ENCODE results near the gene MYG1. TPM values are rescaled to one million over a fixed set of nuclear protein-coding genes. Genes with fewer than 3 reads are reported as not detected.

The MYG1 gene
- total and polyA plus RNA-seq, 2 experiments from 2014 or later = 25.5 to 35.9 TPM

- 91% methylated on average over 3 of the region's 3 CpGs for WGBS (ENCODE audit: low lambda C conversion rate, missing lambda C conversion rate)
- H3K27ac ChIP-seq = no peak overlapping the region
Measured at GRCh38 chr12:53279283-53279869, 20.1 kb upstream of the MYG1 start.

GRCh38 chr12:53279888-53280498 is 19.5 kb upstream of the MYG1 start:
- 95% methylated on average over 9 of the region's 9 CpGs for WGBS (ENCODE audit: low lambda C conversion rate, missing lambda C conversion rate)
- no peak overlapping the region for H3K4me3 ChIP-seq
- no peak overlapping the region for H3K27ac ChIP-seq

More at GRCh38 chr12:53279283-53279869, 20.1 kb upstream of the MYG1 start:
- Histone ChIP-seq H3K36me3 (replicated peaks; ENCODE audit: insufficient read depth, low read depth) (no peaks in the 10 kb centered on the region), H3K4me2 (peak overlapping the region; percentile 36), H3K9me2 (replicated peaks; ENCODE audit: insufficient read depth) (no peaks in the 10 kb centered on the region), H3K27me3 (no peaks in the 10 kb centered on the region), H4K20me1 (ENCODE audit: insufficient read depth, poor library complexity, severe bottlenecking) (no peaks in the 10 kb centered on the region), H3K79me2 (no peaks in the 10 kb centered on the region), H3K4me3 (no peak overlapping the region), H3K4me1 (ENCODE audit: insufficient read depth) (no peaks in the 10 kb centered on the region), H2AFZ (no peak overlapping the region), H3K9me3 (ENCODE audit: low read depth) (no peaks in the 10 kb centered on the region)
- TF ChIP-seq, protein P1, sequence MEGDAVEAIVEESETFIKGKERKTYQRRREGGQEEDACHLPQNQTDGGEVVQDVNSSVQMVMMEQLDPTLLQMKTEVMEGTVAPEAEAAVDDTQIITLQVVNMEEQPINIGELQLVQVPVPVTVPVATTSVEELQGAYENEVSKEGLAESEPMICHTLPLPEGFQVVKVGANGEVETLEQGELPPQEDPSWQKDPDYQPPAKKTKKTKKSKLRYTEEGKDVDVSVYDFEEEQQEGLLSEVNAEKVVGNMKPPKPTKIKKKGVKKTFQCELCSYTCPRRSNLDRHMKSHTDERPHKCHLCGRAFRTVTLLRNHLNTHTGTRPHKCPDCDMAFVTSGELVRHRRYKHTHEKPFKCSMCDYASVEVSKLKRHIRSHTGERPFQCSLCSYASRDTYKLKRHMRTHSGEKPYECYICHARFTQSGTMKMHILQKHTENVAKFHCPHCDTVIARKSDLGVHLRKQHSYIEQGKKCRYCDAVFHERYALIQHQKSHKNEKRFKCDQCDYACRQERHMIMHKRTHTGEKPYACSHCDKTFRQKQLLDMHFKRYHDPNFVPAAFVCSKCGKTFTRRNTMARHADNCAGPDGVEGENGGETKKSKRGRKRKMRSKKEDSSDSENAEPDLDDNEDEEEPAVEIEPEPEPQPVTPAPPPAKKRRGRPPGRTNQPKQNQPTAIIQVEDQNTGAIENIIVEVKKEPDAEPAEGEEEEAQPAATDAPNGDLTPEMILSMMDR (IDR thresholded peaks at IDR 0.05; ENCODE audit: poor library complexity) = no peak
- TF ChIP-seq EZH2 (IDR thresholded peaks at IDR 0.05; ENCODE audit: borderline replicate concordance) = no peak
- TF ChIP-seq EZH2phosphoT487 (IDR thresholded peaks at IDR 0.05; ENCODE audit: low read depth, severe bottlenecking, unreplicated experiment) = no peak
- DNase-seq (ENCODE audit: low spot score) = no peak

GRCh38 chr12:53286448-53286847 is 13.0 kb upstream of the MYG1 start:
- TF ChIP-seq EZH2 (IDR thresholded peaks at IDR 0.05; ENCODE audit: borderline replicate concordance) (no peak), EZH2phosphoT487 (IDR thresholded peaks at IDR 0.05; ENCODE audit: low read depth, severe bottlenecking, unreplicated experiment) (no peak)
- TF ChIP-seq, protein P1 (IDR thresholded peaks at IDR 0.05; ENCODE audit: poor library complexity) = no peak
- Histone ChIP-seq H2AFZ (no peak overlapping the region), H3K4me2 (no peak overlapping the region), H3K27ac (no peak overlapping the region), H4K20me1 (ENCODE audit: insufficient read depth, poor library complexity, severe bottlenecking) (no peaks in the 10 kb centered on the region), H3K4me1 (ENCODE audit: insufficient read depth) (no peaks in the 10 kb centered on the region), H3K9me2 (replicated peaks; ENCODE audit: insufficient read depth) (no peaks in the 10 kb centered on the region), H3K79me2 (no peaks in the 10 kb centered on the region), H3K27me3 (no peaks in the 10 kb centered on the region), H3K9me3 (ENCODE audit: low read depth) (no peaks in the 10 kb centered on the region), H3K4me3 (no peak overlapping the region), H3K36me3 (replicated peaks; ENCODE audit: insufficient read depth, low read depth) (no peaks in the 10 kb centered on the region)
- no peak for DNase-seq (ENCODE audit: low spot score)
- WGBS (ENCODE audit: low lambda C conversion rate, missing lambda C conversion rate) = 92% methylated on average over 9 of the region's 9 CpGs

More at GRCh38 chr12:53279888-53280498, 19.5 kb upstream of the MYG1 start:
- no peak overlapping the region for H2AFZ ChIP-seq
- H3K9me2 ChIP-seq (replicated peaks; ENCODE audit: insufficient read depth) = no peaks in the 10 kb centered on the region
- no peaks in the 10 kb centered on the region for H3K4me1 ChIP-seq (ENCODE audit: insufficient read depth)
- TF ChIP-seq EZH2phosphoT487 (IDR thresholded peaks at IDR 0.05; ENCODE audit: low read depth, severe bottlenecking, unreplicated experiment) (no peak), EZH2 (IDR thresholded peaks at IDR 0.05; ENCODE audit: borderline replicate concordance) (no peak)
- TF ChIP-seq, protein P1 (IDR thresholded peaks at IDR 0.05; ENCODE audit: poor library complexity) = no peak
- no peaks in the 10 kb centered on the region for H3K36me3 ChIP-seq (replicated peaks; ENCODE audit: insufficient read depth, low read depth)
- no peak for DNase-seq (ENCODE audit: low spot score)
- H3K4me2 ChIP-seq = peak overlapping the region; percentile 36
- H3K27me3 ChIP-seq = no peaks in the 10 kb centered on the region
- no peaks in the 10 kb centered on the region for H3K9me3 ChIP-seq (ENCODE audit: low read depth)
- no peaks in the 10 kb centered on the region for H3K79me2 ChIP-seq
- H4K20me1 ChIP-seq (ENCODE audit: insufficient read depth, poor library complexity, severe bottlenecking) = no peaks in the 10 kb centered on the region
